ENCODE measurements around the gene RNF31.

GRCh38 chr14:24189460-24189859 lies 42.2 kb downstream of the RNF31 start:
- TF ChIP-seq CTCF (IDR thresholded peaks at IDR 0.05; ENCODE audit: low read depth, low read length) = no peak
- TF ChIP-seq EZH2phosphoT487 (IDR thresholded peaks at IDR 0.05; ENCODE audit: low read depth) = no peak

All from OCI-LY3 (cell line).